Panc1 (cell line): ENCODE data around the gene MAP3K21. TPM values are rescaled to one million over a fixed set of nuclear protein-coding genes. Genes with fewer than 3 reads are reported as not detected.

Source experiments
- ATAC-seq: fragments of 200-7000 bp; cut with Tn5 transposase; 2 replicates; pipeline ENCODE4 v1.9.1; 2020; ENCODE audit warnings: mild to moderate bottlenecking, moderate library complexity
- BruUV-seq: library from RNA; stranded (reverse); fragments of 400-500 nt; replicated peaks from 2 replicates; lab custom pipeline; 2021; lab: Mats Ljungman, UMichigan
- CTCF ChIA-PET: fragments of 300-600 bp; sonication (Branson Sonifier 250); formaldehyde crosslinking; loops from one replicate; lab custom pipeline; 2022; ENCODE audit warnings: antibody characterized with exemption; lab: Charles Lee
- POLR2A ChIA-PET: fragments of 300-600 bp; sonication (Branson Sonifier 250); formaldehyde crosslinking; loops from one replicate; lab custom pipeline; 2022; ENCODE audit warnings: antibody characterized with exemption; lab: Charles Lee
- DNase-seq: peaks from one replicate; pipeline ENCODE4 v3.0.0-alpha.2; 2010; ENCODE audit warnings: low read depth, low spot score
- H3K27ac ChIP-seq: 2 replicates; pipeline ENCODE4 v1.5.1; 2011; ENCODE audit warnings: mild to moderate bottlenecking, low read length, inconsistent platforms
- H3K27me3 ChIP-seq: fragments of 200-500 bp; sonication (Bioruptor generic); 2 replicates; pipeline ENCODE4 v1.6.0; 2014; ENCODE audit warnings: low read length, inconsistent platforms; ENCODE audit not compliant: control insufficient read depth, insufficient read depth
- H3K36me3 ChIP-seq: fragments of 200-500 bp; sonication (Bioruptor generic); 2 replicates; pipeline ENCODE4 v1.5.1; 2014; ENCODE audit warnings: inconsistent platforms, mild to moderate bottlenecking, low read length, moderate library complexity; ENCODE audit not compliant: control insufficient read depth, insufficient read depth
- H3K4me1 ChIP-seq: 2 replicates; pipeline ENCODE4 v1.5.1; 2011; ENCODE audit warnings: inconsistent platforms, mild to moderate bottlenecking, low read length, moderate library complexity; ENCODE audit not compliant: control insufficient read depth, insufficient read depth
- H3K4me3 ChIP-seq, 2 experiments: 2 replicates each; pipeline ENCODE4 v1.5.1; 2011 to 2012; ENCODE audit warnings: low read depth in 2 of 2, low read length in 2 of 2, mild to moderate bottlenecking in 2 of 2, inconsistent platforms in 1 of 2, moderate library complexity in 1 of 2
- H3K9me3 ChIP-seq: fragments of 200-500 bp; sonication (Bioruptor generic); 2 replicates; pipeline ENCODE4 v1.5.1; 2014; ENCODE audit warnings: low read depth, mild to moderate bottlenecking, inconsistent platforms, low read length, moderate library complexity; ENCODE audit not compliant: control insufficient read depth, insufficient read depth
- CTCF ChIP-seq: fragments of 450-650 bp; IDR thresholded peaks from 2 replicates; pipeline ENCODE4 v1.5.1; 2017; ENCODE audit warnings: mild to moderate bottlenecking
- POLR2AphosphoS5 ChIP-seq: IDR thresholded peaks from 2 replicates; pipeline ENCODE4 v1.6.1; 2012; ENCODE audit warnings: mild to moderate bottlenecking, low read depth, low read length, moderate library complexity
- REST ChIP-seq, 2 experiments: IDR thresholded peaks; 2 replicates each; pipeline ENCODE4 v1.6.1; 2011 to 2012; ENCODE audit warnings: low read depth in 2 of 2, control low read depth in 1 of 2, low read length in 1 of 2, mild to moderate bottlenecking in 1 of 2, moderate library complexity in 1 of 2; ENCODE audit not compliant: insufficient read depth in 1 of 2
- SIN3A ChIP-seq: IDR thresholded peaks from 2 replicates; pipeline ENCODE4 v1.6.1; 2012; ENCODE audit warnings: low read depth, mild to moderate bottlenecking, low read length, moderate library complexity, borderline replicate concordance; ENCODE audit not compliant: insufficient read depth
- TCF7L2 ChIP-seq: IDR thresholded peaks from 2 replicates; pipeline ENCODE4 v1.6.1; 2011; ENCODE audit warnings: mild to moderate bottlenecking, low read depth, low read length, inconsistent platforms
- in situ Hi-C: cut with HindIII; loops from 2 replicates; pipeline ENCODE4 v1.10.0; 2016; ENCODE audit warnings: low sequenced_read_pairs, low pct_unique_long_range_greater_than_20kb
- intact Hi-C: fragments of 100-400 bp; cut with micrococcal nuclease; formaldehyde crosslinking; loops from one replicate; pipeline ENCODE4 v1.10.0; 2022; ENCODE audit not compliant: unreplicated experiment
- total RNA-seq: library from RNA; stranded (reverse); gene quantifications from one replicate; pipeline ENCODE4 v1.2.1, GENCODE V29; 2021; ENCODE audit not compliant: unreplicated experiment

MAP3K21 gene
- total RNA-seq, 1 experiment from 2014 or later: 3.1 TPM

GRCh38 chr1:233347338-233347737, 19.8 kb downstream of the MAP3K21 start:
- no peaks in the 10 kb centered on the region for H3K27me3 ChIP-seq
- CTCF ChIA-PET: no interaction called here

GRCh38 chr1:233349137-233349536, 21.6 kb downstream of the MAP3K21 start:
- TF ChIP-seq TCF7L2 (no peak), REST (IDR thresholded peaks at IDR 0.05; ENCODE audit: insufficient read depth in 1 of 2, low read depth in 2 of 2, low read length in 1 of 2) (no peak), POLR2AphosphoS5 (no peak), SIN3A (no peak), CTCF (no peak)
- Histone ChIP-seq H3K27ac (no peak overlapping the region), H3K4me3 (no peak overlapping the region), H3K4me1 (no peaks in the 10 kb centered on the region), H3K27me3 (no peaks in the 10 kb centered on the region), H3K9me3 (no peaks in the 10 kb centered on the region), H3K36me3 (no peaks in the 10 kb centered on the region; the same call in 1 of the 2 replicates)
- CTCF ChIA-PET: no interaction called here
- intact Hi-C loops (no loop called here), in situ Hi-C loops (no loop called here)
- POLR2A ChIA-PET: no interaction called here
- no peak for DNase-seq
- no TSS peak for BruUV-seq
- no peak for ATAC-seq

More at GRCh38 chr1:233347338-233347737, 19.8 kb downstream of the MAP3K21 start:
- no peak overlapping the region for H3K4me3 ChIP-seq
- no peaks in the 10 kb centered on the region; the same call in 1 of the 2 replicates for H3K36me3 ChIP-seq
- H3K9me3 ChIP-seq: no peaks in the 10 kb centered on the region
- H3K27ac ChIP-seq: no peak overlapping the region
- POLR2A ChIA-PET: no interaction called here
- DNase-seq: no peak
- no peak for ATAC-seq
- TF ChIP-seq SIN3A: no peak
- no peak for TF ChIP-seq REST (IDR thresholded peaks at IDR 0.05; ENCODE audit: insufficient read depth in 1 of 2, low read depth in 2 of 2, low read length in 1 of 2)
- TF ChIP-seq TCF7L2: no peak
- no peak for TF ChIP-seq CTCF
- TF ChIP-seq POLR2AphosphoS5: no peak
- H3K4me1 ChIP-seq: no peaks in the 10 kb centered on the region
- no TSS peak for BruUV-seq
- intact Hi-C loops: no loop called here
- in situ Hi-C loops: no loop called here
